ENCODE data around the gene LONRF2. TPM values are rescaled to one million over a fixed set of nuclear protein-coding genes. Genes with fewer than 3 reads are reported as not detected.
"Not testable (repeated sequence)": the region's sequence is repeated elsewhere in the genome, so short reads cannot be mapped to it uniquely, and the experiment has no call there.

LONRF2 gene
- total and polyA plus RNA-seq, 2 donors (not counting 1 experiment from before 2014, with no cell fraction given), result under 0.01 to 0.01 TPM

GRCh38 chr2:100248971-100249370 lies 73.3 kb downstream of the LONRF2 start:
- Histone ChIP-seq H3K27me3 (ENCODE audit: control insufficient read depth, insufficient read depth, low read length) (no peaks in the 10 kb centered on the region), H3K27ac (ENCODE audit: insufficient read depth, low read length) (no peak overlapping the region), H2AFZ (ENCODE audit: low read length) (no peak overlapping the region), H3K79me2 (ENCODE audit: control insufficient read depth, insufficient read depth, low read length) (no peaks in the 10 kb centered on the region), H3K36me3 (ENCODE audit: control insufficient read depth, insufficient read depth, low read length) (no peaks in the 10 kb centered on the region), H3K4me2 (ENCODE audit: extremely low read depth, insufficient read depth, low read length) (no peak overlapping the region), H4K20me1 (ENCODE audit: control insufficient read depth, extremely low read depth, insufficient read depth, low read length) (no peaks in the 10 kb centered on the region), H3K9ac (ENCODE audit: insufficient read depth, low read length) (no peak overlapping the region), H3K9me3 (ENCODE audit: control insufficient read depth, insufficient read depth, low read depth, low read length) (no peaks in the 10 kb centered on the region), H3K4me3 (replicated peaks in 1 of 4; ENCODE audit: control extremely low read depth in 1 of 4, insufficient read depth in 1 of 4, low read depth in 3 of 4, low read length in 4 of 4) (no peak overlapping the region), H3K4me1 (ENCODE audit: control insufficient read depth, extremely low read depth, insufficient read depth, low read length) (no peaks in the 10 kb centered on the region)
- no peak for TF ChIP-seq CTCF (conservative IDR thresholded peaks at IDR 0.05 in 1 of 2, IDR thresholded peaks at IDR 0.05 in 1 of 2; ENCODE audit: low read depth in 1 of 2, low read length in 2 of 2)
- no peak for TF ChIP-seq EZH2 (IDR thresholded peaks at IDR 0.05; ENCODE audit: low read length, missing control alignments)
- DNase-seq (ENCODE audit: low read depth in 2 of 2), result no peak

- not testable (repeated sequence) for H3K9me3 ChIP-seq (ENCODE audit: control insufficient read depth, insufficient read depth, low read depth, low read length); H3K27me3 ChIP-seq (ENCODE audit: control insufficient read depth, insufficient read depth, low read length); H3K4me1 ChIP-seq (ENCODE audit: control insufficient read depth, extremely low read depth, insufficient read depth, low read length); DNase-seq (ENCODE audit: low read depth in 2 of 2); H3K4me3 ChIP-seq (replicated peaks in 1 of 4; ENCODE audit: control extremely low read depth in 1 of 4, insufficient read depth in 1 of 4, low read depth in 3 of 4, low read length in 4 of 4); H3K4me2 ChIP-seq (ENCODE audit: extremely low read depth, insufficient read depth, low read length); H3K9ac ChIP-seq (ENCODE audit: insufficient read depth, low read length); H3K27ac ChIP-seq (ENCODE audit: insufficient read depth, low read length); H3K36me3 ChIP-seq (ENCODE audit: control insufficient read depth, insufficient read depth, low read length); H3K79me2 ChIP-seq (ENCODE audit: control insufficient read depth, insufficient read depth, low read length); H2AFZ ChIP-seq (ENCODE audit: low read length); H4K20me1 ChIP-seq (ENCODE audit: control insufficient read depth, extremely low read depth, insufficient read depth, low read length)
These were observed 73.7 kb downstream of the LONRF2 start for GRCh38 chr2:100248556-100248955.

- H3K4me1 ChIP-seq (ENCODE audit: control insufficient read depth, extremely low read depth, insufficient read depth, low read length), result no peaks in the 10 kb centered on the region
- no peaks in the 10 kb centered on the region for H4K20me1 ChIP-seq (ENCODE audit: control insufficient read depth, extremely low read depth, insufficient read depth, low read length)
- TF ChIP-seq CTCF (conservative IDR thresholded peaks at IDR 0.05 in 1 of 2, IDR thresholded peaks at IDR 0.05 in 1 of 2; ENCODE audit: low read depth in 1 of 2, low read length in 2 of 2), result no peak
- TF ChIP-seq EZH2 (IDR thresholded peaks at IDR 0.05; ENCODE audit: low read length, missing control alignments), result no peak
- no peak overlapping the region for H3K4me2 ChIP-seq (ENCODE audit: extremely low read depth, insufficient read depth, low read length)
- H3K4me3 ChIP-seq (replicated peaks in 1 of 4; ENCODE audit: control extremely low read depth in 1 of 4, insufficient read depth in 1 of 4, low read depth in 3 of 4, low read length in 4 of 4), result no peak overlapping the region
- H2AFZ ChIP-seq (ENCODE audit: low read length), result no peak overlapping the region
- no peaks in the 10 kb centered on the region for H3K79me2 ChIP-seq (ENCODE audit: control insufficient read depth, insufficient read depth, low read length)
- no peaks in the 10 kb centered on the region for H3K36me3 ChIP-seq (ENCODE audit: control insufficient read depth, insufficient read depth, low read length)
- no peak overlapping the region for H3K27ac ChIP-seq (ENCODE audit: insufficient read depth, low read length)
- H3K27me3 ChIP-seq (ENCODE audit: control insufficient read depth, insufficient read depth, low read length), result no peaks in the 10 kb centered on the region
- no peaks in the 10 kb centered on the region for H3K9me3 ChIP-seq (ENCODE audit: control insufficient read depth, insufficient read depth, low read depth, low read length)
- no peak for DNase-seq (ENCODE audit: low read depth in 2 of 2)
- no peak overlapping the region for H3K9ac ChIP-seq (ENCODE audit: insufficient read depth, low read length)
These were observed 74.3 kb downstream of the LONRF2 start for GRCh38 chr2:100248044-100248330.

Data from fibroblast of lung (primary cell).